GM19467 (cell line): ENCODE results near the gene KCTD8.
"Not testable (repeated sequence)": the region's sequence is repeated elsewhere in the genome, so short reads cannot be mapped to it uniquely, and the experiment has no call there.

Source experiments
- ATAC-seq: cut with Tn5 transposase; IDR thresholded peaks from one replicate; pipeline ENCODE4 v1.9.1; 2021; ENCODE audit warnings: mild to moderate bottlenecking, moderate library complexity; ENCODE audit not compliant: unreplicated experiment

KCTD8 gene

DNA sequence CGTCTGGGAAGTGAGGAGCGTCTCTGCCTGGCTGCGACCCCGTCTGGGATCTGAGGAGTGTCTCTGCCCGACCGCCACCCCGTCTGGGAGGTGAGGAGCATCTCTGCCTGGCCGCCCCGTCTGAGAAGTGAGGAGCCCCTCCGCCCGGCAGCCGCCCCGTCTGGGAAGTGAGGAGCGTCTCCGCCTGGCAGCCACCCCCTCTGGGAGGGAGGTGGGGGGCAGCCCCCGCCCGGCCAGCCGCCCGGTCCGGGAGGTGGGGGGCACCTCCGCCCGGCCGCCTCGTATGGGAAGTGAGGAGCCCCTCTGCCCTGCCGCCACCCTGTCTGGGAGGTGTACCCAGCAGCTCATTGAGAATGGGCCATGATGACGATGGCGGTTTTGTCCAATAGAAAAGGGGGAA, 280.8 kb downstream of the KCTD8 start:
- not testable (repeated sequence) for ATAC-seq

DNA sequence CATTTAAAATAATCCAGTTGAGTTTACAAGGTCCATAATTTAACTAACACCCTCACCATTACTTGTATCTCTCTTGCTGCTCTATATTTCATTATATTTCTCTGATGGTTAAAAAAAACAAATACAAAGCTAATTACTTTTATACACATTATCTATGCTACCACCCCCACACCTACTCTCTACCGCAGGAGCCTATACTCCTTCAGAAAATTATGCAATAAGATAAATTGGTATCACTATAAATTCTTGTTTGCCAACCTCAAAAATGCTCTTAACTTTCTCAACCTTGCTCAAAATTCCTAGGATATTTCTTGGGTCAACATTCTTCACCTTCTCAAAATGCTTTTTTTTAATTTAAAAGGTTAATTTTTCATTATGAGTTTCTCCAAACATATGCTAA, 282.7 kb downstream of the KCTD8 start:
- no peak for ATAC-seq

- no peak for ATAC-seq
These were observed 285.9 kb downstream of the KCTD8 start for GRCh38 chr4:44162538-44163270.

GRCh38 chr4:44161756-44162155, 286.9 kb downstream of the KCTD8 start:
- ATAC-seq = no peak

DNA sequence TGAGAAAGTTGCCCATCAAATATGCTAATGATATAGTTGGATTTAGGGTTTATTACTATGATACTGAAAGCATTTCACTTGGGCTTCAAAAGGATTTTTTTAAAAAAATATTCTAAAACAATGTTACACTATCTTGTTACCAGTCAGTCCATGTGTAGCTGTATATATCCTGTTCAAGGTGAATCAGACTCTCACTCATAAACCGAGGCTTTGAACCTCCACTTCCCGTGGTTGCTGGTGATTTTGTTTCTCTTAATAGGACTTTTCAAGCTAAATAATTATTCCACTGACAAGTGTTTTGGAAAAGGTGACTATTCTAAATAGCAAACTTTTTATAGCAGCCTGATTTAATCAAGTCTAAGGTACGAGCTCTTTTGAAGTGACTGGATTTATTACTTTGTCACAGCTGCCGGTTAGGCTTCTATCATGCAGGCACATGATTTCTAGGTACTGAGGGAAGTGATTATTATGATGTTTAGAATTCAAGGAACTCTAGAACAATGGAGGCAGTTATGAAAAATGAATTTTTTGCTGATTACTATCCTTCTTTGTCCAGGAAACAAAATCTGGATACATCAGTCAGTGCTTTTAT, 287.7 kb downstream of the KCTD8 start:
- no peak for ATAC-seq

DNA sequence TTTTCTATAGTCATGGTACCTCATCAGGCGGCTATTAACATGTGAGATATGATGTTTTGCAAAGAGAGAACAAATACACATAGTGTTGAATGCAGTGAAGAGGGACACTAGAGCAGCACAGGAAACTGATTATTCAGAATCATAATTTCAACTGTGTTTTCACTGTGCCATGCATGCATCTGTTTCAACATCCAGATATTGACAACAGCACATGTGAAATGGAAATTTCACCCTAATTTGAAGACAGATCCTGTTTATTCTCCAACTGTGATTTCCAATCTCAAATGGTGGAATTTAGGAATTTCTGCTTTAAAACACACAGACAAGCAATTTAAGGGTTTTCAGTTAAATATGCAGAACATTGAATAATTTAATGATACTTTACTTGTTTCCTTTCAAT, 288.6 kb downstream of the KCTD8 start:
- no peak for ATAC-seq

DNA sequence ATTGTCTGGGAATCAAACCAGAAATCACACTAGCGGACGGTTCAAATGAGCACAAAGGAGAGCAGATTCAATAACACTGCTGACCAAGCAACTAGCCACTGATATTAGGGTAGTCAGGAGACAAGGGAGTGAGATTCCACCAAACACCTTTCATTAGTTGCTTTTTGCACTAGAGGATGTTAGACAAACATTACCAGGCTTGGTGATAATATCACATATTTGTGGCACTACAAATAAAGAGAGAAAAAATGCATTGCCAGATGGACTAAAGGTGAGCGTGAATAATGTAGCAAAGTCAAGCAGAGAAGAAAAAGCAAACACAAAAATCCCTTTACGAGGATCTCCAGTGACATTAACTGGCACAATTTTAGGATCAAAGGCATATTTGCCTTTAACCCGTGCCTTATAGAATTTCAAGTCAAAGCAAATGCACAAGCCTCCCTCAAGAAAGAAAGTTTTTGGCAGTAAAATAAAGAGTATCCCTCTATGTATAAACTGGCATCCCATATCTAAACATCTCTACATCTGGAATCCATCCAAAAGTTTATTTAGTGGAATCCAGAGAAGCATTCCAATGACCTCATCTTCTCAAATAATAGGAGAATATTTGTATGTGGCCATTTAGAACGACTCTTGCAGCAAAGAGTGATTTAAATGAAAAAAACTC, 290.9 kb downstream of the KCTD8 start:
- ATAC-seq = no peak

GRCh38 chr4:44150091-44150576, 298.5 kb downstream of the KCTD8 start:
- ATAC-seq = no peak

DNA sequence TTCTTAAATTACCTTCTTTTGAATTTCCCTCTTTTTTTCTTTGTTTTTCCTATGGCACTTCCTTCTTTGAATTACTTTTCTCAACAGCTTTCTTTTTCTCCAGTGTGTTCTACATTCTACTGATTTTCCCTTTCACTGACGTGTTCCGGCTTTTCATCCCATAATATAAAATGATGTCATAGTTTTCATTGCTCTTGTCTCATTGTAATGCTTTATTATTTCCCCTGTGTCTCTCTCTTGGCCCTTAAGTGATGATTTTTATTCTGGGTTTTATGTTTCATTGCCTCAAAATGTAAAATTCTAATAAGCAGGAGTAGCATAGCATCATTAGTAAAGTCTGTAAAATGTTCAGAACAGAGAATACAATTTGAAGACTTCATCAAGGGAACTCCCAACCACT, 299.3 kb downstream of the KCTD8 start:
- no peak for ATAC-seq

- ATAC-seq = no peak
These were observed 301.0 kb downstream of the KCTD8 start for GRCh38 chr4:44147571-44148075.

GRCh38 chr4:44146516-44146915, 302.1 kb downstream of the KCTD8 start:
- ATAC-seq = no peak

- ATAC-seq = no peak
These were observed 302.7 kb downstream of the KCTD8 start for GRCh38 chr4:44145868-44146267.

GRCh38 chr4:44132526-44132925, 316.1 kb downstream of the KCTD8 start:
- ATAC-seq = no peak
